T1000 (cell line): Measurements from ENCODE around the gene WDTC1.
A peak's percentile ranks its signal among the peaks of the same experiment; 100 is the strongest.
"Not testable (repeated sequence)": the region's sequence is repeated elsewhere in the genome, so short reads cannot be mapped to it uniquely, and the experiment has no call there.

Experiments
- DNase-seq: peaks from one replicate; lab custom pipeline; 2025; ENCODE audit warnings: mixed read lengths; lab: John Stamatoyannopoulos, UW

WDTC1 gene

GRCh38 chr1:27234049-27234882, at the start of gene WDTC1:
Gene WDTC1, plus strand, starts transcription at chr1:27234632. Its CDS starts 26,423 bp downstream, at chr1:27261055.
- DNase-seq = peak; percentile 99

- DNase-seq = not testable (repeated sequence)
Measured at GRCh38 chr1:27184665-27185064, 49.8 kb upstream of the WDTC1 start.

- no peak for DNase-seq
Measured at GRCh38 chr1:27192039-27192529, 42.3 kb upstream of the WDTC1 start.

- DNase-seq = no peak
Measured at GRCh38 chr1:27193194-27193593, 41.2 kb upstream of the WDTC1 start.

- no peak for DNase-seq
Measured at GRCh38 chr1:27201295-27201694, 33.1 kb upstream of the WDTC1 start.

GRCh38 chr1:27203946-27204345, 30.5 kb upstream of the WDTC1 start:
- no peak for DNase-seq

- not testable (repeated sequence) for DNase-seq
Measured at GRCh38 chr1:27207238-27207637, 27.2 kb upstream of the WDTC1 start.

- DNase-seq = not testable (repeated sequence)
Measured at GRCh38 chr1:27208143-27208850, 26.1 kb upstream of the WDTC1 start.

- DNase-seq = no peak
Measured at GRCh38 chr1:27216466-27216865, 18.0 kb upstream of the WDTC1 start.

GRCh38 chr1:27217401-27217800, 17.0 kb upstream of the WDTC1 start:
- no peak for DNase-seq

- DNase-seq = no peak
Measured at GRCh38 chr1:27218736-27219135, 15.7 kb upstream of the WDTC1 start.

- no peak for DNase-seq
Measured at GRCh38 chr1:27220096-27220495, 14.3 kb upstream of the WDTC1 start.

- DNase-seq = not testable (repeated sequence)
Measured at GRCh38 chr1:27220702-27221497, 13.5 kb upstream of the WDTC1 start.

- DNase-seq = no peak
Measured at GRCh38 chr1:27225621-27226020, 8.8 kb upstream of the WDTC1 start.

- no peak for DNase-seq
Measured at GRCh38 chr1:27227765-27228164, 6.7 kb upstream of the WDTC1 start.

- DNase-seq = no peak
Measured at GRCh38 chr1:27233667-27234048, 774 bp upstream of the WDTC1 start.

- no peak for DNase-seq
Measured at GRCh38 chr1:27235827-27236226, 1.4 kb downstream of the WDTC1 start.

GRCh38 chr1:27237112-27237511, 2.7 kb downstream of the WDTC1 start:
- DNase-seq = no peak

- no peak for DNase-seq
Measured at GRCh38 chr1:27238032-27238431, 3.6 kb downstream of the WDTC1 start.

- DNase-seq = no peak
Measured at GRCh38 chr1:27241677-27242076, 7.2 kb downstream of the WDTC1 start.

GRCh38 chr1:27243665-27244064, 9.2 kb downstream of the WDTC1 start:
- not testable (repeated sequence) for DNase-seq

GRCh38 chr1:27246194-27246593, 11.8 kb downstream of the WDTC1 start:
- DNase-seq = no peak
